HG02840 (cell line): Measurements from ENCODE around the gene RBKS.

Experiments used
- ATAC-seq: cut with Tn5 transposase; IDR thresholded peaks from one replicate; pipeline ENCODE4 v1.9.1; 2021; ENCODE audit warnings: mild to moderate bottlenecking, moderate library complexity, moderate number of reproducible peaks; ENCODE audit not compliant: unreplicated experiment, low FRiP score

RBKS gene

DNA sequence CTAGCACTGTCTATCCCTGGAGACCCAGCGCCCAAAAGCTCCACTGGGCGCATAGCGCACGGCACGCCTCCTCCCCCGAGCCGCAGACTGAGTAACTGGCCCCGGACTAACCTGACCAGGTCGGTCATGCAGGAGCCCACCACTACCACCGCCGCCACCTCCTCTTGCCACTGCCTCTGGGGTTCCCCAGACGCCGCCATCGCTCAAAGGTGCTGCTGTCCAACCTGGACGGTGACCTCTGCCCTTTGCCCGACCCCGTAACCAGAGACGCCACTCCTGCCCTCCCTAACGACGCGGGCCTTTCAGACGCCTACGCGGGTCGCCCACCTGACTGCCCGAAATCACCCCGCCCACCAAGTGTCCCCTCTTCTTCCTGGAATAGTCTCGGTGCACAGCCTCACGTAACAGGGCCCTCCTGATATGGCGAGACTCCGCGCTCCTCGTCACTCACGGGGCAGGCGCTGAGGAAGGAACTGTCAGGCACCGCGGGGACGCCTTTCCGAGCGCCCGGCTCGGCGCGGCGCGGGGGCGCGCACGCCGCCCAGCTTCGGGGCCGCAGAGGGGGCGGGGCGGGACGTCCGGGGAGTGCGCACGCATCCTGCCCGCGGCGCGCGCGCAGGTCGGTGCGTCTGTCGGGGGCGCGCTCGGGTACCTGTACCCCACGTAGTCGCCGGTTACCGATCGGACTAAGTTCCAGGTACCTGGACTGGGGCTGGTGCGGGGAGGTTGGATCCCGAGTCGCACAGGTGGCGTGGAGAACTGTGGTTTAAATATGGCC lies at the start of gene RBKS, which contains the start of gene BABAM2:
TSS of gene RBKS (minus strand) at position 242 of the 778 bp plus-strand sequence. CDS start at position 200, 42 bp downstream.
TSS of gene BABAM2 (plus strand) at position 584 of the 778 bp plus-strand sequence. CDS start 3,828 bp downstream, outside the sequence.
- peak; percentile 76 for ATAC-seq

- ATAC-seq, result no peak
These were observed 44.8 kb upstream of the RBKS start for GRCh38 chr2:27935026-27935425.

- no peak for ATAC-seq
These were observed 42.2 kb upstream of the RBKS start for GRCh38 chr2:27932396-27932795.

GRCh38 chr2:27931361-27931950 lies 41.3 kb upstream of the RBKS start:
- no peak for ATAC-seq

GRCh38 chr2:27929916-27930486 lies 39.8 kb upstream of the RBKS start:
- ATAC-seq, result no peak

GRCh38 chr2:27925766-27926472 lies 35.7 kb upstream of the RBKS start:
- no peak for ATAC-seq

DNA sequence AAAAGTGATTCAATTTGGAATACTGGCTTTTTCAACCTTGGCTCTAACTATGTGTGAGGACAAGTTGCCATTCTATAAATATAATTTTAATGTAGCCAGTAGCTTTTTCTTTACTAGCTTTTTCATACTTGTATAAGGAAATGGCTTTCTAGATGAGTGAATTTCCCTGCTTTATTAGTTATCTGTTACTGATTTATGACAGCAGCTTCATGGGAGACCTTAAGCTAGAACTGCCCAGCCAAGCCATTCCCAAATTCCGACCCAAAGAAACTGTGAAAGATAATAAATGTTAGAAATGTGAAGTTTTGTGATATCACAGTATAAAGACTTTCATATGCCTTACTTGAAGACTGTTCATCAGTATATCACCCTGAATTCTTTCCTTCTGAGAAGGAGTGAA lies 32.7 kb upstream of the RBKS start:
- ATAC-seq, result no peak

DNA sequence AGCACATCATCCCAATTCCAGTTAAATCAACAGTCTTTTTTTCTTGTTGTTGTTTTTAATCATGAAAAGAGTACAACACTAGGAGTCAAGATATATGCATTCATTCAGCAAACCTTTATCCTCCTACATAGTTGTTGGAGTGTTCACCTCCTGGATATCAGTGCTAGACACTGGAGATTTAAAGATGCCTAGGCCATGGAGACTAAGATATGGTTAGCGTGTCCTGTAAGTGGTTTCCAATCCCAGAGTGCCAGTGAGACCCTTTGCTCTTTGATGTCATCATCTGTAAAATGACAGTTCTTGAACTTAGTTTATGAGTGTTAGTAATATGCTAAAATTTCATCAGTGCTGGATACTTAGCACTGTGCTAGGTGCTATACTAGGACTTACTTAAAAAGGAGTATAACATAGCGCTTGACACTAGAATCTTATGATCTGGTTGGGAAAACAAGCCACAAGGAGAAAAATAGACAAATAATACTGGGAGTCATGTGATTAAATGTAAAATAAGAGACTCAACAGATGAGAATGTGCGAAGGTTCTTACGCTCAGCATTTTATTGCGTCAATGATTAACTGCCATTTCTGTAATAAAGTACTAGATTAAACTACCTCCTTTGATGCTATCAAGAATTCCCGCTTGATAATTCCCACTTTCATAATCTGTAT lies 31.8 kb upstream of the RBKS start:
- no peak for ATAC-seq

DNA sequence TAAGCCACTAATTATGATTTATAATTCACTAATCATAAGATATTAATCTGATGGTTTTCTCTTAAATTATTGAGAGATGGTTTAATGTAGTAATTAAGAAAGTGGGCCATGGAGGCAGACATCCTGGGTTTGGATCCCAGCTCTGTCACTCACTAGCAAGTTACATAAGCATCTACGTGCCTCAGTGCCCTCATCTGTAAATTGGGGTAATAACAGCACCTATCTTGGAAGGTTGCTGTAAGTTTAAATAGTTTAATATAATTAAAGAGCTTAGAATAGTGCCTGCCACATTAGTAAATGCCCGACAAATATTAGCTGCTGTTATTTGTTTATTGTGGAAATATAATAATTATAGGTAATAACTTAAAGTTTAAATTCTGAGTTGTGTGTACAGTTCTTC lies 31.2 kb upstream of the RBKS start:
- ATAC-seq, result no peak

DNA sequence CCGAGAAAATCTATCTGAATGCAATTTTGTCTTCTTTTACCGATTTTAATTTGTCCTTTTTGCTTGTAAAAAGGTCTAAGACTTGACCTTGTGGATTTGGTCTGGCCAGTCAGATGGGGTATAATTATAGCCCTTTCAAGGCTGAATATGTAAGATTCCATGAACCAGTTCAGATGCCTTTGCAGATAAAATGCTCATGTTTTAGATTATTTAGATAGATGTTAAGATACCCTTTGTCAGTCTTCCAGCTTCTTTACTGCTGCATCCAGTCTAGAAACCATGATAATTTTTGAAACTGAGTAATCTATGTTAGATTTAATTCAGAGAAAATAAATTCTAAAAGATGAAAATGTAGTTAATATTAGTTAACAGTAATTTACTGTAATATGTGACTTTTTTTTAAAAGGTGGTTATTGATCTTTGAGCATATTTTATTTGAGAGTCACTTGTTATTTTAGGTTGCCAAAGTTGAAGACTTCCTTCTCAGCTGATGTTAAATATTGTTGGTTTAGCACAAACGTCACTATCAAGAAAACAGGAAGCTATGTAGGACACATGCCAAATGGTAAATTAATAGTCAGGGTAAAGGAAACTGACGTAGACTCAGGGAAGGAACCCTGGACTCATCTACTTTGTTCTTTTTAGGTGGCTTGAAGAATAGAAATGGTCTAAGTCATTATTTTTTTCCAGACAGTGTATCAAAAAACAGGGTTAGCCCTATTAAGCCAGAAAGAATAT lies 30.1 kb upstream of the RBKS start:
- no peak for ATAC-seq

- ATAC-seq, result no peak
These were observed 26.3 kb upstream of the RBKS start for GRCh38 chr2:27916293-27916995.

DNA sequence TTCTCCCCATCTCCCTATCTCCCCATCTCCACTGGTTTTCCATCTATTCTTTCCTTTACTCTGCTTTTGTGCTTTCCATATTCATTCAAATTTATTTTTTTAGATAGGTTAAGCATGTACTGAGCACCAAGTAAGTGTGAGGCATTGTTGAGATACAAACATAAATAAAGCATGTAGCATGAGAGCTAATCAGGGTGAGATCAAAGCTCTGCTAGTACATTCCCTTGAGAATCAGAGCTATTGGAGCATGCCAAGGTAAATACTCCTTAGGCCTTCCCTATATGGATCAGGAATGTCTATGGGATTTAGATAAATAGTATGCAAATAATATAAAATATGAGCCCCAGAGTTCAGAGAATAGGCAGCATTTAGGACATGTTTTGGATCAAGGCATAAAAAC lies 25.7 kb upstream of the RBKS start:
- no peak for ATAC-seq

DNA sequence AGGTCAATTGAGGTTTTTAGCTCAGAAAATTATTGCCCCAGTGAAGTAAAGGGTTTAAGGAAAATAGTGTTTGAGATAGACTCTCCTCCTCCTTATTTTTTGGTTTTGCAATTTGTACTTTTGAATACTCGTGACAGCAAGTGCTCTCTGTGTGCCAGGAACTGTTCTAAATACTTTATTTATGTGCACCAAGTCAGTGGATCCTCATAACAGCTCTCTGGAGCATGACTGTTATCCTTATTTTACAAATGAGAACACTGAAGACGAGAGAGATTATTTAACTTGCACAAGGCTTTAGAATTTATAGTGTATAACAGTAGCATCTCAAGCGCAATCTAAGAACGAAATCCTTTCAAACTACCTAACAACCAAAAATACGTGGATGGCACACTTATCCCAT lies 25.0 kb upstream of the RBKS start:
- no peak for ATAC-seq

DNA sequence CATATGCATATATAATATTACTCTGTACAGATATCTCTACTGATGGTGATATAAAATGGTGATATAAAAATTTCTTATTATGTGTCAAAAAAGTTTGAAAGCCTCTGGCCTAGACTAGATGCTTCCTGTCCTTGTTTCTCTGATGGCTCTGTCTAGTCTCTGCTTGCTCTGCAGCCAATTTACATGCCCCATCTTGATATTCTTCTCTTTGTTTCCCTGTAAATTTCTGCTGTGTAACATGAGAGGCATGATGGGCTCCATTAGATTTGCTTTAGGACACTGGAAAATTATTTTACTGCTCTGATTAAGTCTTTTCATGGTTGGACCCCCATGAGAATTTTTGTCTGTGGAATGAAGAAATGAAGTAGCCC lies 24.6 kb upstream of the RBKS start:
- ATAC-seq, result no peak

DNA sequence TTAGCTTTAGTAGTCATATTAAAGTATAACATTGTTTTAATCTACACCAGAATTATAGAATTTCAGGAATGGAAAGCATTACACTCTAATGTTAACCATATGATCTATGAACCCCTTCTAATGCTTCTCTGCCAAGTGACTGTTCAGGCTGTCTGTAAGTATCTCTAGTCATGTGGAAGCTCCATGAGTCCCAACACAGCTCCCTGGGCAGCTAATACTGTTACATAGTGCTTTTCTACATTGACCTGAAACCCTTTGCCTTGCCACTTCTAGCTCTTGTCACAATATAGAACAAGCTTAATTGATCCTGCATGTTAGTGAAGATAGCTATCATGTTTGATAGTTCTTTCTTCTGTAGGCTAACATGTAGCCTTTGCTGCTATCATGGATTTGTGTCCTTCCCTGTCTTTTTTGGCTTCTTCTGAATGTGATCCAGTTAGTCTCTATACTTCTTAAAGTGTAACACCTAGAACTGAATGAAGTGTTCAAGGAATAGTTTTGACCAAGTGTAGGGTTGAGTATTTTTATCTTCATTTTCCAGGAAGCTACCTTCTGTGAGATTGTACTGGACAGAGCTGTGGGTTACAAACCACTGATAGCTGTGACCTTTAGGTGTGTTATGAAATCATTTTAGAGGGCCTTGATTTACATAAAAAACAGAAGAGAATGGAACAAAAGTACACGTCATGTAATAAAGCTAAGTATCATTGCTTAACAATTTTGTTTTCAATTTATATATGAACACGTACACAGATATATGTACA lies 24.0 kb upstream of the RBKS start:
- ATAC-seq, result no peak

DNA sequence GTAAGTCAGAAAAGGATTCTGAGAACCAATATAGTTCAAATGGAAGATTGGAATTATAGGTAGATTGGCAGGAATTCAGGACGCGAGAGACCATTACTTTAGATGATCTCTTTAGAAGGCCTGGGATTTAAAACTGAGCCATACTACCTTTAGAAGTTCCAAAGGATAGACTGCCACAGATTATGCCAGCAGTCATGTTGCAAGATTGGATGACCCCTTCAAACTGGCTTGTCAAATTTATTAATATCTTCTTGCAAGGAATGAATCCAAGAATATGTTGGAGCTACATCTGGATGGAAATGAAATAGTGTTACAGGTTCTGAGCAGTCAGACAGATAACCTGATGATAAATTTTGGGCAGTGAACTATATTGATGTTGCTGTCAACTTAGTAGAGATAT lies 22.3 kb upstream of the RBKS start:
- ATAC-seq, result no peak

- ATAC-seq, result no peak
These were observed 21.4 kb upstream of the RBKS start for GRCh38 chr2:27911458-27912210.

GRCh38 chr2:27909901-27910300 lies 19.7 kb upstream of the RBKS start:
- ATAC-seq, result no peak
